ENCODE data around the gene IPO9. TPM values are rescaled to one million over a fixed set of nuclear protein-coding genes. Genes with fewer than 3 reads are reported as not detected.

Gene IPO9
- polyA plus RNA-seq, 1 donor (not counting 4 experiments of a cell fraction or from before 2014, with no cell fraction given), result 38.9 TPM

GRCh38 chr1:201877877-201878401, 49.0 kb downstream of the IPO9 start:
- Histone ChIP-seq H3K79me2 (ENCODE audit: control insufficient read depth, insufficient read depth, low read length) (no peaks in the 10 kb centered on the region), H3K4me2 (ENCODE audit: control insufficient read depth, extremely low read depth, insufficient read depth, low read depth, low read length) (peak overlapping the region; percentile 3), H3K27me3 (ENCODE audit: control insufficient read depth, extremely low read depth, insufficient read depth, low read length) (no peaks in the 10 kb centered on the region), H3K9ac (ENCODE audit: control insufficient read depth, extremely low read depth, insufficient read depth, low read length) (peak overlapping the region; percentile 19), H2AFZ (ENCODE audit: control insufficient read depth, low read length) (no peak overlapping the region), H3K27ac (ENCODE audit: control insufficient read depth, insufficient read depth, low read length) (no peak overlapping the region), H3K9me1 (ENCODE audit: control insufficient read depth, extremely low read depth, insufficient read depth, low read length) (peaks cover under 1% of the 10 kb centered on the region), H3K4me3 (ENCODE audit: control insufficient read depth in 2 of 3, extremely low read depth in 1 of 3, insufficient read depth in 2 of 3, low read depth in 1 of 3, low read length in 3 of 3) (no peak overlapping the region), H3K4me1 (ENCODE audit: control insufficient read depth, extremely low read depth, insufficient read depth, low read length) (peaks cover 12% of the 10 kb centered on the region), H3K36me3 (ENCODE audit: control insufficient read depth in 2 of 2, extremely low read depth in 1 of 2, insufficient read depth in 2 of 2, low read length in 2 of 2) (peaks cover 18 to 19% of the 10 kb centered on the region in 2 experiments), H4K20me1 (ENCODE audit: control insufficient read depth, extremely low read depth, insufficient read depth, low read length) (no peaks in the 10 kb centered on the region), H3K9me3 (ENCODE audit: control insufficient read depth, low read depth, low read length) (no peaks in the 10 kb centered on the region)
- dilution Hi-C loops (cut with MboI; ENCODE audit: extremely low pct_ligation_motif_present, low sequenced_read_pairs), result no loop called here
- peak; percentile 73 for FAIRE-seq
- TF ChIP-seq CTCF (optimal IDR thresholded peaks at IDR 0.05 in 1 of 3, IDR thresholded peaks at IDR 0.05 in 1 of 3, conservative IDR thresholded peaks at IDR 0.05 in 1 of 3; ENCODE audit: extremely low read depth in 1 of 3, insufficient read depth in 2 of 3, low read length in 3 of 3) (peak; percentile 55 to 61 (median 59)), EZH2 (IDR thresholded peaks at IDR 0.05; ENCODE audit: low read length) (no peak)
- DNase-seq (ENCODE audit: low read depth, low spot score), result no peak

- H3K4me3 ChIP-seq (ENCODE audit: control insufficient read depth in 2 of 3, extremely low read depth in 1 of 3, insufficient read depth in 2 of 3, low read depth in 1 of 3, low read length in 3 of 3), result no peak overlapping the region
- no peak overlapping the region for H3K4me2 ChIP-seq (ENCODE audit: control insufficient read depth, extremely low read depth, insufficient read depth, low read depth, low read length)
- H3K9me1 ChIP-seq (ENCODE audit: control insufficient read depth, extremely low read depth, insufficient read depth, low read length), result peaks cover 5% of the 10 kb centered on the region
- H4K20me1 ChIP-seq (ENCODE audit: control insufficient read depth, extremely low read depth, insufficient read depth, low read length), result no peaks in the 10 kb centered on the region
- peaks cover 39% of the 10 kb centered on the region for H3K4me1 ChIP-seq (ENCODE audit: control insufficient read depth, extremely low read depth, insufficient read depth, low read length)
- no peak overlapping the region for H3K9ac ChIP-seq (ENCODE audit: control insufficient read depth, extremely low read depth, insufficient read depth, low read length)
- no peaks in the 10 kb centered on the region for H3K27me3 ChIP-seq (ENCODE audit: control insufficient read depth, extremely low read depth, insufficient read depth, low read length)
- H3K79me2 ChIP-seq (ENCODE audit: control insufficient read depth, insufficient read depth, low read length), result no peaks in the 10 kb centered on the region
- H2AFZ ChIP-seq (ENCODE audit: control insufficient read depth, low read length), result no peak overlapping the region
- dilution Hi-C loops (cut with MboI; ENCODE audit: extremely low pct_ligation_motif_present, low sequenced_read_pairs), result no loop called here
- TF ChIP-seq EZH2 (IDR thresholded peaks at IDR 0.05; ENCODE audit: low read length) (no peak), CTCF (optimal IDR thresholded peaks at IDR 0.05 in 1 of 3, IDR thresholded peaks at IDR 0.05 in 1 of 3, conservative IDR thresholded peaks at IDR 0.05 in 1 of 3; ENCODE audit: extremely low read depth in 1 of 3, insufficient read depth in 2 of 3, low read length in 3 of 3) (no peak)
- peaks cover 2 to 9% of the 10 kb centered on the region in 2 experiments for H3K36me3 ChIP-seq (ENCODE audit: control insufficient read depth in 2 of 2, extremely low read depth in 1 of 2, insufficient read depth in 2 of 2, low read length in 2 of 2)
- DNase-seq (ENCODE audit: low read depth, low spot score), result no peak
- no peak overlapping the region for H3K27ac ChIP-seq (ENCODE audit: control insufficient read depth, insufficient read depth, low read length)
- FAIRE-seq, result no peak
- H3K9me3 ChIP-seq (ENCODE audit: control insufficient read depth, low read depth, low read length), result no peaks in the 10 kb centered on the region
Measured at GRCh38 chr1:201880928-201881571, 52.1 kb downstream of the IPO9 start.
